ENCODE measurements around the gene KIF5C. TPM values are rescaled to one million over a fixed set of nuclear protein-coding genes. Genes with fewer than 3 reads are reported as not detected.

KIF5C gene
- total and polyA plus RNA-seq, 7 donors = 0.22 to 1.1 (median 0.59) TPM

GRCh38 chr2:148992448-148992847 is 117.4 kb downstream of the KIF5C start:
- Histone ChIP-seq H3K27me3 (ENCODE audit: insufficient read depth in 3 of 3, low read length in 2 of 3) (no peaks in the 10 kb centered on the region), H3K9me3 (no peaks in the 10 kb centered on the region), H3K4me3 (no peak overlapping the region), H3K4me1 (no peaks in the 10 kb centered on the region), H3K36me3 (ENCODE audit: insufficient read depth in 1 of 2, low read depth in 1 of 2) (no peaks in the 10 kb centered on the region), H3K27ac (no peak overlapping the region)
- no peak for TF ChIP-seq CTCF (IDR thresholded peaks at IDR 0.05)
- ATAC-seq (no peak), DNase-seq (no peak)
- intact Hi-C loops (cut with DNase I) = loop anchor here (5.0 to 10.0 kb wide), 5 partner anchors 350 to 1055 kb away; partner anchors contain the start of gene EPC2 (in 1 of the 2)

GRCh38 chr2:148993351-148993750 is 118.3 kb downstream of the KIF5C start:
- H3K4me3 ChIP-seq = no peak overlapping the region
- no peak for ATAC-seq
- TF ChIP-seq CTCF (IDR thresholded peaks at IDR 0.05) = no peak
- H3K4me1 ChIP-seq = no peaks in the 10 kb centered on the region
- H3K36me3 ChIP-seq (ENCODE audit: insufficient read depth in 1 of 2, low read depth in 1 of 2) = no peaks in the 10 kb centered on the region
- intact Hi-C loops (cut with DNase I) = loop anchor here (5.0 to 10.0 kb wide), 5 partner anchors 351 to 1056 kb away; partner anchors contain the start of gene EPC2 (in 1 of the 2)
- H3K27me3 ChIP-seq (ENCODE audit: insufficient read depth in 3 of 3, low read length in 2 of 3) = peaks cover 0 to 3% (median 0%) of the 10 kb centered on the region in 3 donors
- H3K9me3 ChIP-seq = no peaks in the 10 kb centered on the region
- WGBS, 3 donors = 77 to 83% (median 79%) methylated on average over 3 of the region's 3 CpGs
- no peak overlapping the region for H3K27ac ChIP-seq
- no peak for DNase-seq

GRCh38 chr2:148994341-148994740 is 119.3 kb downstream of the KIF5C start:
- Histone ChIP-seq H3K27me3 (ENCODE audit: insufficient read depth in 3 of 3, low read length in 2 of 3) (peaks cover 0 to 3% (median 0%) of the 10 kb centered on the region in 3 donors), H3K27ac (no peak overlapping the region), H3K36me3 (ENCODE audit: insufficient read depth in 1 of 2, low read depth in 1 of 2) (no peaks in the 10 kb centered on the region), H3K4me1 (no peaks in the 10 kb centered on the region), H3K9me3 (no peaks in the 10 kb centered on the region), H3K4me3 (no peak overlapping the region)
- intact Hi-C loops (cut with DNase I) = loop anchor here (5.0 to 10.0 kb wide), 5 partner anchors 352 to 1057 kb away; partner anchors contain the start of gene EPC2 (in 1 of the 2)
- TF ChIP-seq CTCF (IDR thresholded peaks at IDR 0.05) = no peak
- WGBS, 3 donors = 81 to 94% (median 92%) methylated on average over 8 of the region's 8 CpGs
- ATAC-seq = no peak
- no peak for DNase-seq

- intact Hi-C loops (cut with DNase I) = loop anchor here (10.0 kb wide), 2 partner anchors 362 to 1002 kb away; no protein-coding TSS in a partner anchor
- Histone ChIP-seq H3K36me3 (ENCODE audit: insufficient read depth in 1 of 2, low read depth in 1 of 2) (no peaks in the 10 kb centered on the region), H3K4me1 (no peaks in the 10 kb centered on the region), H3K27me3 (ENCODE audit: insufficient read depth in 3 of 3, low read length in 2 of 3) (peaks cover 0 to 8% (median 3%) of the 10 kb centered on the region in 3 donors), H3K9me3 (no peaks in the 10 kb centered on the region), H3K4me3 (no peak overlapping the region), H3K27ac (no peak overlapping the region)
- DNase-seq (no peak), ATAC-seq (no peak)
- TF ChIP-seq CTCF (IDR thresholded peaks at IDR 0.05) = no peak
- WGBS, 3 donors = 84 to 88% (median 88%) methylated on average over 6 of the region's 6 CpGs
Observed at GRCh38 chr2:148996805-148997204, 121.8 kb downstream of the KIF5C start.

Measured in psoas muscle (tissue), 8 donors.